ENCODE results near the gene FBXO42.

FBXO42 gene

DNA sequence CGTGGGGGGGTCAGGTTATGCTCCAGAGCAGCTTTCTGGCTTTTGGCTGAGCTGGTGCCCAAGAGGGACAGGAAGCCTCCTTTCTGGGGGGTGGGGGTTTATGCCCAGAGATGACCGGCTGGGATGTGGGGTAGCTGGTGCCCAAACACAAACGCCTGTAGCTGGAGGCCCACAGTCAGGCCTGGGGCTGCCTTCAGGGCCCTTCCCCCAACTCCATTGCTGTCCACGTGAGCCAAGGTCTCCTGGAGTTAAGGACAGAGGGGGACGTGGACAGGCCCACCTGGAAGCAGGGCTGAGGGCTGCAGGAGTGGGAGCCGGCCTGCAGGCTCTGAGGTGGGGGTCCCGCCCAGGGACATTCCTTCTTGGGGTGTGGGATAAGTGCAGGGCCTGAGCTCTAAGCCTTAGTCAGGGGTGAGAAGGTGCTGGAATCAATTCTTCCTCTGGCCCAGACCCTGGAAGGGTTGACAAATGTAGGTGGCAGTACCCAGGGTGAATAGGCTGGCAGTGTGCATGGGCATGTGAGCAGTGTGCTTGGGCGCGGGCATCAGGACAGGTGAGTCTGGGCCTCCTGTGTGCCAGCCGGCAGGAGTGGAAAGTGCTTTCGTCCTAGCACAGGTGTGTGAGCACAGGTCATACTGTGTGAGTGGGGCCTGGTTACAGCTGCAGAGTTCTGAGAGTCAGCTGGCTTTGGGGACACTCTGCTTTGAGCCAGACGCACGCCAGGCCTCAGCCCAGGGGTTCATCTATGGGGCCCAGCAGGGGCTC, 122.1 kb downstream of the FBXO42 start:
- no peak for TF ChIP-seq CEBPB (IDR thresholded peaks at IDR 0.05)
- TF ChIP-seq EP300 (IDR thresholded peaks at IDR 0.05; ENCODE audit: borderline replicate concordance) = no peak
- TF ChIP-seq, protein P1, sequence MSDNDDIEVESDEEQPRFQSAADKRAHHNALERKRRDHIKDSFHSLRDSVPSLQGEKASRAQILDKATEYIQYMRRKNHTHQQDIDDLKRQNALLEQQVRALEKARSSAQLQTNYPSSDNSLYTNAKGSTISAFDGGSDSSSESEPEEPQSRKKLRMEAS (IDR thresholded peaks at IDR 0.05) = no peak
- no peak for TF ChIP-seq YY1 (IDR thresholded peaks at IDR 0.05; ENCODE audit: low read depth)

DNA sequence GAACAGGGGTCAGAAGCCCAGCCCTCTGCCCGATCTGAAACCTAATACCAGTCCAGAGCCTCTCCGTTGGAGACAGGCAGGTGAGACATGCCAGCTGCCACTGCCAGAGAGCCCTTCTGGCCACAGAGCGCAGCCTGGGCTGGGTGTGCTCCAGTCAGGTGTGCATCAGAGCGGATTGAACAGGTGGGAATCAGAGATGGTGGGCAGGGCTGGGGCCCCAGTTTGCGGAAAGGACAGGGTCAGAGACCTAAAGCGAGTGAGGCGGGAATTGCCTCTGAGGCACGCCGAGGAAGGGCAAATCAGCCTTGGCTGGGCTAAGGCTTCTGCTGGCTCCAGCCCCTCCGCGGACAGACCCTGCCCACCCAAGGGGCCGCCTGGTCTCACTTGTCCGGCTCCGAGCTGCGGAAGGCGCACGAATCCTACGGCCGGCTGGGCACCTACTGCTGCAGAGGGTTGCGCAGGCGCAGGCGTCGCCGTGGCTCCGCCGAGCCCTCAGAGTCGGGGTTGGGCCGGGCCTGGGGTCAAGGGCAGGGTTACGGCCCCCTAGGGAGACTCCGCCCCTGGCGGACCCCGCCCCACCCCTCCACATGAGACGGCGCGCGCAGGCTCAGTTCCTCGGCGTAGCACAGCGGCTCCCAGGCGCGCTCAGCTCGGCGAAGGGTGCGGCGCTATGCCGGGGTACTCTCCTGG, 125.6 kb downstream of the FBXO42 start:
- TF ChIP-seq TAF1 (IDR thresholded peaks at IDR 0.05; ENCODE audit: low read depth) (no peak), NFIC (IDR thresholded peaks at IDR 0.05) (no peak), RAD21 (IDR thresholded peaks at IDR 0.05; ENCODE audit: low read depth) (no peak), TCF12 (IDR thresholded peaks at IDR 0.05; ENCODE audit: low read depth) (no peak), YY1 (IDR thresholded peaks at IDR 0.05; ENCODE audit: low read depth) (no peak), EGR1 (IDR thresholded peaks at IDR 0.05) (no peak), CEBPB (IDR thresholded peaks at IDR 0.05) (no peak), EP300 (IDR thresholded peaks at IDR 0.05; ENCODE audit: borderline replicate concordance) (no peak), CREB1 (IDR thresholded peaks at IDR 0.05; ENCODE audit: low read depth) (no peak), FOXM1 (IDR thresholded peaks at IDR 0.05; ENCODE audit: borderline replicate concordance, low read depth) (no peak)
- TF ChIP-seq, protein P2, sequence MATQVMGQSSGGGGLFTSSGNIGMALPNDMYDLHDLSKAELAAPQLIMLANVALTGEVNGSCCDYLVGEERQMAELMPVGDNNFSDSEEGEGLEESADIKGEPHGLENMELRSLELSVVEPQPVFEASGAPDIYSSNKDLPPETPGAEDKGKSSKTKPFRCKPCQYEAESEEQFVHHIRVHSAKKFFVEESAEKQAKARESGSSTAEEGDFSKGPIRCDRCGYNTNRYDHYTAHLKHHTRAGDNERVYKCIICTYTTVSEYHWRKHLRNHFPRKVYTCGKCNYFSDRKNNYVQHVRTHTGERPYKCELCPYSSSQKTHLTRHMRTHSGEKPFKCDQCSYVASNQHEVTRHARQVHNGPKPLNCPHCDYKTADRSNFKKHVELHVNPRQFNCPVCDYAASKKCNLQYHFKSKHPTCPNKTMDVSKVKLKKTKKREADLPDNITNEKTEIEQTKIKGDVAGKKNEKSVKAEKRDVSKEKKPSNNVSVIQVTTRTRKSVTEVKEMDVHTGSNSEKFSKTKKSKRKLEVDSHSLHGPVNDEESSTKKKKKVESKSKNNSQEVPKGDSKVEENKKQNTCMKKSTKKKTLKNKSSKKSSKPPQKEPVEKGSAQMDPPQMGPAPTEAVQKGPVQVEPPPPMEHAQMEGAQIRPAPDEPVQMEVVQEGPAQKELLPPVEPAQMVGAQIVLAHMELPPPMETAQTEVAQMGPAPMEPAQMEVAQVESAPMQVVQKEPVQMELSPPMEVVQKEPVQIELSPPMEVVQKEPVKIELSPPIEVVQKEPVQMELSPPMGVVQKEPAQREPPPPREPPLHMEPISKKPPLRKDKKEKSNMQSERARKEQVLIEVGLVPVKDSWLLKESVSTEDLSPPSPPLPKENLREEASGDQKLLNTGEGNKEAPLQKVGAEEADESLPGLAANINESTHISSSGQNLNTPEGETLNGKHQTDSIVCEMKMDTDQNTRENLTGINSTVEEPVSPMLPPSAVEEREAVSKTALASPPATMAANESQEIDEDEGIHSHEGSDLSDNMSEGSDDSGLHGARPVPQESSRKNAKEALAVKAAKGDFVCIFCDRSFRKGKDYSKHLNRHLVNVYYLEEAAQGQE (IDR thresholded peaks at IDR 0.05; ENCODE audit: low read depth) = no peak
- TF ChIP-seq, protein P3, sequence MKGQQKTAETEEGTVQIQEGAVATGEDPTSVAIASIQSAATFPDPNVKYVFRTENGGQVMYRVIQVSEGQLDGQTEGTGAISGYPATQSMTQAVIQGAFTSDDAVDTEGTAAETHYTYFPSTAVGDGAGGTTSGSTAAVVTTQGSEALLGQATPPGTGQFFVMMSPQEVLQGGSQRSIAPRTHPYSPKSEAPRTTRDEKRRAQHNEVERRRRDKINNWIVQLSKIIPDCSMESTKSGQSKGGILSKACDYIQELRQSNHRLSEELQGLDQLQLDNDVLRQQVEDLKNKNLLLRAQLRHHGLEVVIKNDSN (IDR thresholded peaks at IDR 0.05) = no peak
- TF ChIP-seq, protein P1 (IDR thresholded peaks at IDR 0.05) = no peak

DNA sequence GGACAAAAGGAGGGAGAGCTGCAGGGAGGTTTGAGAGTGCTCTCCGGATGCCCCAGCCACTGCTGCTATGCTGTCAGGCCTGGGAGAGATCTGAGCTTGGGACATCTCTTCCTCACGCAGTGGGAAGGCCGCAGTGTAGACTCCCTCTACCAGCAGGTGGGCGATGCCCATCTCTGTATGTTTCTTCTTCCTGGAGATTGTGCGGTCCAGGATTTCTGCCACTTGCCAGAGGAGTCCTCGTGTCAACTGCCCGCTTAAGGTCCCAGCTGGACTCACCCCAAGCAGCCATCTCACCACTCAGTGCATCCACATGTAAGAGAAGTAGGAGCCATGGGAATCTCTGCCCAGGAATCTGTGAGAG, 126.2 kb downstream of the FBXO42 start:
- TF ChIP-seq TEAD4 (IDR thresholded peaks at IDR 0.05) (no peak), EP300 (IDR thresholded peaks at IDR 0.05; ENCODE audit: borderline replicate concordance) (no peak)

DNA sequence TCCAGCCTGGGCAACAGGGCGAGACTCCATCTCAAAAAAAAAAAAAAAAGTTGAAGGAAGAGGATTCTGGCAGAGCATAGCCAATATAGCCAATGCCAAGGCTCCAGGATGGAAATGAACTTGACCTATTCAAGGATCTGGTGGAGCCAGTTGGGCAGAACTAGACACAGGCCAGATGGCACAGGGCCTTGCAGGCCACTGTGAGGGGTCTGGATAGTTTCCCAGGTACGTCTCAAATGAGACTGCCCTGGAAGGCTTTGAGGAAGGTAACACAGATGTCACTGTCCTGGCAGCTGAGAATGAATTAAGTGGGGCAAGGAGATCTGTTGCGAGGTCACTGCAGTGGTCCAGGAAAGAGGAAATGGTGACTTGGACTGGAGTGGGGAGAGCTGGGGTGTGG, 127.8 kb downstream of the FBXO42 start:
- TF ChIP-seq, protein P2 (IDR thresholded peaks at IDR 0.05; ENCODE audit: low read depth) = no peak
- TF ChIP-seq TCF12 (IDR thresholded peaks at IDR 0.05; ENCODE audit: low read depth) (no peak), TEAD4 (IDR thresholded peaks at IDR 0.05) (no peak), CEBPB (IDR thresholded peaks at IDR 0.05) (no peak), ZBTB7A (IDR thresholded peaks at IDR 0.05; ENCODE audit: low read depth) (no peak), TAF1 (IDR thresholded peaks at IDR 0.05; ENCODE audit: low read depth) (no peak), YY1 (IDR thresholded peaks at IDR 0.05; ENCODE audit: low read depth) (no peak), EP300 (IDR thresholded peaks at IDR 0.05; ENCODE audit: borderline replicate concordance) (no peak)
- TF ChIP-seq, protein P1 (IDR thresholded peaks at IDR 0.05) = no peak

DNA sequence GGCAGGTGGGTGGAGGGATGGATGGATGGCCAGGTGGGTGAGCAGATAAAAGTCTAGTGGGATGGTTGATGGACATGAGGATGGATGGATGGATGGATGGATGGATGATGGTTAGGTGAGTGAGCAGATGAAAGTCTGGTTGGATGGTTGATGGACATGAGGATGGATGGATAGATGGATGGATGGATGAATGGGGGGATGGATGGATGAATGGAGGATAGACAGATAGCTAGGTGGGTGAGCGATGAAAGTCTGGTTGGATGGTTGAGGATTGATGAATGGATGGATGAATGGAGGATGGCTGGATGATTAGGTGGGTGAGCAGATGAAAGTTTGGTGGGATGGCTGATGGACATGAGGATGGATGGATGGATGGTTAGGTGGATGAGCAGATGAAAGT, 130.8 kb downstream of the FBXO42 start:
- no peak for TF ChIP-seq YY1 (IDR thresholded peaks at IDR 0.05; ENCODE audit: low read depth)

DNA sequence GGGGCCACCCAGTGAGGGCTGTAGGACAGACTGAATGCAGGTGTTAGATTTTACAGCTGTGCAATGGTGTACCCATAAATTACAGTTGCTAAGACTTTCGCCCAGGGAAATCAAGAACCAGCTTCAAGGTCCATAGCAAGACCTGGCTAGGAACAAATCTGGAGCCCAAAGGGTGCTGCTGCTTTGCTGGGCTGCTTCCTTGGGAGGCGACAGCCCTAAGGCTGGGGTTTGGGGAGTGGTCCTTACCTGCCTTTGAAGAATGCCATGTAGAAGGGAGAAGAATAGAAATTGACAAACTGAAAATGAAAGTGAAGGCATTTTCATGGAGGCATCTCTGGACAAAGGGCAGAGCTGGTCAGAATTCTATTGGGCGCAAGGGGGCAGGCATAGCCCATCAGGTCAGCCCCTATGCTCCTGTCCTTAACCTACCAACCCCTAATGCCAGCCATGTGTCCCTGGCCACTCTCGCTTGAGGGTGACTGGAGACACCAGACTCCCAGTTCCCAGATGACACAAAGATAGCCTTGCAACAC, 132.2 kb downstream of the FBXO42 start:
- TF ChIP-seq TAF1 (IDR thresholded peaks at IDR 0.05; ENCODE audit: low read depth) = no peak
- TF ChIP-seq, protein P1 (IDR thresholded peaks at IDR 0.05) = no peak
- no peak for TF ChIP-seq EP300 (IDR thresholded peaks at IDR 0.05; ENCODE audit: borderline replicate concordance)
- no peak for TF ChIP-seq YY1 (IDR thresholded peaks at IDR 0.05; ENCODE audit: low read depth)
- TF ChIP-seq, protein P2 (IDR thresholded peaks at IDR 0.05; ENCODE audit: low read depth) = no peak
- no peak for TF ChIP-seq ZBTB7A (IDR thresholded peaks at IDR 0.05; ENCODE audit: low read depth)

Data from Ishikawa (cell line).